Osteocyte (in vitro differentiated cells): ENCODE data around the gene ETAA1. TPM values are rescaled to one million over a fixed set of nuclear protein-coding genes. Genes with fewer than 3 reads are reported as not detected.

Source experiments
- DNase-seq: peaks from one replicate; pipeline ENCODE4 v3.0.0; 2021; ENCODE audit warnings: mixed read lengths; ENCODE audit not compliant: unreplicated experiment; ENCODE audit errors: extremely low spot score
- H3K27ac Mint-ChIP-seq: one replicate; pipeline ENCODE4 v1.8.0; 2021; ENCODE audit warnings: mild to moderate bottlenecking, mixed read lengths; ENCODE audit not compliant: unreplicated experiment
- H3K27me3 Mint-ChIP-seq: one replicate; pipeline ENCODE4 v1.8.0; 2021; ENCODE audit warnings: mixed read lengths; ENCODE audit not compliant: unreplicated experiment
- H3K36me3 Mint-ChIP-seq: one replicate; pipeline ENCODE4 v1.8.0; 2021; ENCODE audit warnings: mixed read lengths; ENCODE audit not compliant: unreplicated experiment
- H3K4me1 Mint-ChIP-seq: one replicate; pipeline ENCODE4 v1.8.0; 2021; ENCODE audit warnings: mixed read lengths; ENCODE audit not compliant: unreplicated experiment
- H3K4me3 Mint-ChIP-seq: one replicate; pipeline ENCODE4 v1.8.0; 2021; ENCODE audit warnings: mild to moderate bottlenecking, moderate library complexity, mixed read lengths; ENCODE audit not compliant: unreplicated experiment
- H3K9me3 Mint-ChIP-seq: one replicate; pipeline ENCODE4 v1.8.0; 2021; ENCODE audit warnings: mixed read lengths; ENCODE audit not compliant: unreplicated experiment
- CTCF ChIP-seq: fragments of 200-600 bp; sonication (generic); IDR thresholded peaks from 2 replicates; pipeline ENCODE4 v1.5.0; 2021; ENCODE audit warnings: antibody characterized with exemption, mild to moderate bottlenecking, moderate library complexity
- total RNA-seq: library from RNA; stranded (reverse); gene quantifications from 2 replicates; pipeline ENCODE4 v1.2.1, GENCODE V29; 2021

ETAA1 gene
- total RNA-seq, 1 donor from 2014 or later, result 16.2 TPM

- H3K9me3 Mint-ChIP-seq, result no peaks in the 10 kb centered on the region
- DNase-seq, result no peak
- no peak overlapping the region for H3K27ac Mint-ChIP-seq
- peaks cover 55% of the 10 kb centered on the region for H3K36me3 Mint-ChIP-seq
- H3K4me1 Mint-ChIP-seq, result peaks cover 15% of the 10 kb centered on the region
- H3K4me3 Mint-ChIP-seq, result no peak overlapping the region
- no peak for TF ChIP-seq CTCF
- H3K27me3 Mint-ChIP-seq, result no peaks in the 10 kb centered on the region
Measured at GRCh38 chr2:67408346-67408745, 11.2 kb downstream of the ETAA1 start.

GRCh38 chr2:67412424-67412823 lies 15.3 kb downstream of the ETAA1 start:
- no peaks in the 10 kb centered on the region for H3K9me3 Mint-ChIP-seq
- TF ChIP-seq CTCF, result no peak
- no peaks in the 10 kb centered on the region for H3K27me3 Mint-ChIP-seq
- H3K4me3 Mint-ChIP-seq, result no peak overlapping the region
- peaks cover 11% of the 10 kb centered on the region for H3K4me1 Mint-ChIP-seq
- H3K27ac Mint-ChIP-seq, result no peak overlapping the region
- peaks cover 30% of the 10 kb centered on the region for H3K36me3 Mint-ChIP-seq
- DNase-seq, result no peak

DNA sequence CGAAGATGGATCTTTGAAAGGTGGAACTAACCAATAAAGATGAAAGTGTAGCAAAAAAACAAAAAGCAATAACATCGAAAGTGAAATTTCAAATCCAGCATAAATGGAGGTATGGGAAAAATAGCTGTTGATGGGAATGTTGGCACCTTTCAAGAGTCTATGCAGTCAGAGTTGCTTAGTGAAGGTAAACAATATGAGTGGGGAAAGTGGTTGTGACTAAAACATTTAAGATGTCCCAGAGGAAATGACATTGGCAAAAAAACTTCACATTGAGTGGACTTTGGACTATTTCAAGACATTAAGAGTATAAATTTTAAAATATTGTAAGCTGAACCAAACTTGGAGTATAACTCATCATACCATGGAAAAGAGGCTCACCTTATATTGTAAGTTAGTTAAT lies 17.7 kb downstream of the ETAA1 start:
- no peaks in the 10 kb centered on the region for H3K27me3 Mint-ChIP-seq
- peaks cover 19% of the 10 kb centered on the region for H3K36me3 Mint-ChIP-seq
- no peak for TF ChIP-seq CTCF
- H3K4me3 Mint-ChIP-seq, result no peak overlapping the region
- no peak for DNase-seq
- no peak overlapping the region for H3K27ac Mint-ChIP-seq
- peaks cover 6% of the 10 kb centered on the region for H3K4me1 Mint-ChIP-seq
- no peaks in the 10 kb centered on the region for H3K9me3 Mint-ChIP-seq

DNA sequence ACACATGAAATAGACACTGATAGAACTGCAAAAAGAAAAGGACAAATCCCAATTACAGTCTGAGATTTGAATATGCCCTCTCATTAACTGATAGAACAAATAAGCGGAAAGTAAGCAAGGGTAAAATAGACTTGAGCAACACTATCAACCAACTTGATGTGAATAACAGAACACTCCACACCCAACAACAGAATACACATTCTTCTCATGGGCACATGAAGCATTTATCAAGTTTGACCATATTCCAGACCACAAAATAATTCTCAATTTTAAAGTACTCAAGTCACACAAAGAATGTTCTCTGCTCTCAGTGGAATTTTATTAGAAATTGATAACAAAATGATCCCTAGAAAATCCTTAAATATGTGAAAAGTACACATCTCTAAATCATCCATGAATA lies 19.0 kb downstream of the ETAA1 start:
- Mint-ChIP-seq H3K4me3 (no peak overlapping the region), H3K27me3 (no peaks in the 10 kb centered on the region), H3K9me3 (no peaks in the 10 kb centered on the region), H3K27ac (no peak overlapping the region), H3K4me1 (peaks cover 6% of the 10 kb centered on the region), H3K36me3 (peaks cover 9% of the 10 kb centered on the region)
- no peak for TF ChIP-seq CTCF
- DNase-seq, result no peak

DNA sequence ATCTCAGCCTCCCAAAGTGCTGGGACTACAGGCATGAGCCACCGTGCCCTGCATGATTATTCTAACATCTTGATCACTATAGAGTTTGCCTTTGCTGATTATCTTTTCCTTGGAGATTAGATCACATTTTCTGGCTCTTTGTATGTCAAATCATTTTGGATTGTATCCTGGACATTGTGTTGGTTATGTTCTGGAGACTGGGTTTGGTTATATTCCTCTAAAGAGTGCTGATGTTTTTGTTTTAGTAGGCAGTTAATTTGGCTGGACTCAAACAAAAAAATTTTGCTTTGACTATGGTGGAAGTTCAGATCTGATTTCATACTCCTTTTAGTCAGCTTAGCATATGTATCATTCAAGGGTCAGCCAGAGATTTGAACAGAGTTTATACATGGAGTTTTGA lies 26.4 kb downstream of the ETAA1 start:
- no peaks in the 10 kb centered on the region for H3K27me3 Mint-ChIP-seq
- peaks cover 5% of the 10 kb centered on the region for H3K36me3 Mint-ChIP-seq
- peaks cover 9% of the 10 kb centered on the region for H3K9me3 Mint-ChIP-seq
- H3K27ac Mint-ChIP-seq, result no peak overlapping the region
- H3K4me3 Mint-ChIP-seq, result no peak overlapping the region
- TF ChIP-seq CTCF, result no peak
- no peak for DNase-seq
- no peaks in the 10 kb centered on the region for H3K4me1 Mint-ChIP-seq
